ENCODE measurements around the gene FAM200C. TPM values are rescaled to one million over a fixed set of nuclear protein-coding genes. Genes with fewer than 3 reads are reported as not detected.

The FAM200C gene
- total and polyA plus RNA-seq, 9 of the 15 experiments (the other 6 are each of a cell fraction or from before 2014, with no cell fraction given), result 1.3 to 7.0 (median 1.8) TPM

GRCh38 chr5:160435532-160435931, 35.7 kb upstream of the FAM200C start:
- in situ Hi-C loops (cut with MboI) (no loop called here), intact Hi-C loops (cut with micrococcal nuclease) (no loop called here)
- ChIA-PET CTCF (ENCODE audit: low intra/inter-chr PET ratio) (no interaction called here), POLR2A (interaction anchor here (0.7 to 1.9 kb wide), 3 partner anchors 11 to 16 kb away, joined by 4 to 9 read pairs (median 7); partner anchors contain the start of genes PTTG1 and SLU7)
- H3K79me2 ChIP-seq (ENCODE audit: control insufficient read depth, insufficient read depth, low read length), result no peaks in the 10 kb centered on the region
- H3K27me3 ChIP-seq (ENCODE audit: control insufficient read depth in 2 of 2, insufficient read depth in 2 of 2, low read length in 2 of 2), result no peaks in the 10 kb centered on the region
- peaks cover 12 to 14% of the 10 kb centered on the region in 2 experiments; a peak in 4 of 5 replicates for H3K4me1 ChIP-seq (replicated peaks in 1 of 2; ENCODE audit: control insufficient read depth in 2 of 2, insufficient read depth in 2 of 2, low read length in 2 of 2)
- TF ChIP-seq HIVEP1 (CRISPR knock-in tag; IDR thresholded peaks at IDR 0.05) (no peak), BRF2 (IDR thresholded peaks at IDR 0.05; ENCODE audit: borderline replicate concordance, insufficient read depth, insufficient read length) (no peak)
- H3K27ac ChIP-seq (ENCODE audit: extremely low read depth, low read depth, low read length), result no peak overlapping the region
- 7% methylated on average over 1 of the region's 1 CpG for WGBS (ENCODE audit: insufficient coverage, low coverage, missing lambda C conversion rate)
- no peaks in the 10 kb centered on the region for H4K20me1 ChIP-seq (replicated peaks; ENCODE audit: control insufficient read depth, insufficient read depth, low read length)
- H3K36me3 ChIP-seq (ENCODE audit: control insufficient read depth, insufficient read depth, low read length), result no peaks in the 10 kb centered on the region
- no peak overlapping the region for H3K4me3 ChIP-seq
- ATAC-seq (no peak), FAIRE-seq (peak; percentile 35), DNase-seq (ENCODE audit: extremely low read depth in 1 of 4, low spot score in 3 of 4) (no peak)
- H2AFZ ChIP-seq (ENCODE audit: low read depth, low read length), result no peak overlapping the region
- no peak overlapping the region; the same call in 1 of the 2 replicates for H3K4me2 ChIP-seq (ENCODE audit: insufficient read depth, low read length)
- H3K9me1 ChIP-seq (ENCODE audit: control insufficient read depth, insufficient read depth, low read length), result no peaks in the 10 kb centered on the region
- BruUV-seq (replicated peaks), result no TSS peak
- H3K9ac ChIP-seq (ENCODE audit: insufficient read depth in 1 of 2, low read depth in 2 of 2, low read length in 2 of 2), result no peak overlapping the region
- no peaks in the 10 kb centered on the region for H3K9me3 ChIP-seq (replicated peaks; ENCODE audit: control insufficient read depth, insufficient read depth, low read depth, low read length)

GRCh38 chr5:160434022-160434531, 34.2 kb upstream of the FAM200C start:
- H4K20me1 ChIP-seq (replicated peaks; ENCODE audit: control insufficient read depth, insufficient read depth, low read length), result no peaks in the 10 kb centered on the region
- no peaks in the 10 kb centered on the region for H3K9me1 ChIP-seq (ENCODE audit: control insufficient read depth, insufficient read depth, low read length)
- ATAC-seq (no peak), FAIRE-seq (no peak), DNase-seq (ENCODE audit: extremely low read depth in 1 of 4, low spot score in 3 of 4) (peak in 1 of 4 experiments; percentile 18)
- no peak for TF ChIP-seq EP300 (IDR thresholded peaks at IDR 0.05; ENCODE audit: low read length)
- peak; percentile 65 for TF ChIP-seq RFX1 (IDR thresholded peaks at IDR 0.05)
- TF ChIP-seq RAD51 (IDR thresholded peaks at IDR 0.05; ENCODE audit: borderline replicate concordance, low read depth), result 0 out of 2 replicates have a peak, but pooled peaks have one; percentile 27
- peak; percentile 81 for TF ChIP-seq TFE3 (CRISPR knock-in tag; IDR thresholded peaks at IDR 0.05)
- H3K36me3 ChIP-seq (ENCODE audit: control insufficient read depth, insufficient read depth, low read length), result peaks cover 6% of the 10 kb centered on the region; the same call in 2 of the 3 replicates
- H3K4me1 ChIP-seq (replicated peaks in 1 of 2; ENCODE audit: control insufficient read depth in 2 of 2, insufficient read depth in 2 of 2, low read length in 2 of 2), result peaks cover 12 to 14% of the 10 kb centered on the region in 2 experiments; a peak in 4 of 5 replicates
- no peaks in the 10 kb centered on the region for H3K27me3 ChIP-seq (ENCODE audit: control insufficient read depth in 2 of 2, insufficient read depth in 2 of 2, low read length in 2 of 2)
- H3K4me2 ChIP-seq (ENCODE audit: insufficient read depth, low read length), result no peak overlapping the region
- H2AFZ ChIP-seq (ENCODE audit: low read depth, low read length), result peak overlapping the region; percentile 52; the same call in 1 of the 2 replicates
- BruUV-seq (replicated peaks), result no TSS peak
- 32% methylated on average over 6 of the region's 9 CpGs for WGBS (ENCODE audit: insufficient coverage, low coverage, missing lambda C conversion rate)
- no peaks in the 10 kb centered on the region for H3K79me2 ChIP-seq (ENCODE audit: control insufficient read depth, insufficient read depth, low read length)
- H3K4me3 ChIP-seq, result no peak overlapping the region
- ChIA-PET POLR2A (no interaction called here), CTCF (ENCODE audit: low intra/inter-chr PET ratio) (no interaction called here)
- no peaks in the 10 kb centered on the region for H3K9me3 ChIP-seq (replicated peaks; ENCODE audit: control insufficient read depth, insufficient read depth, low read depth, low read length)
- H3K27ac ChIP-seq (ENCODE audit: extremely low read depth, low read depth, low read length), result no peak overlapping the region
- in situ Hi-C loops (cut with MboI) (no loop called here), intact Hi-C loops (cut with micrococcal nuclease) (no loop called here)
- H3K9ac ChIP-seq (ENCODE audit: insufficient read depth in 1 of 2, low read depth in 2 of 2, low read length in 2 of 2), result peak overlapping the region in 1 of 2 experiments; percentile 69; a peak in 1 of 4 replicates

Measured in K562 (cell line).